Activated T-helper 17 cell treated with anti-CD3 and anti-CD28 coated beads, Interleukin-2, amount 50 U/mL, for 72 hours (primary cell): ENCODE measurements around the gene FSTL3. TPM values are rescaled to one million over a fixed set of nuclear protein-coding genes. Genes with fewer than 3 reads are reported as not detected.
"Not testable (repeated sequence)": the region's sequence is repeated elsewhere in the genome, so short reads cannot be mapped to it uniquely, and the experiment has no call there.

Experiments used
- ATAC-seq: fragments of 150-1000 bp; cut with Tn5 transposase; replicated peaks from 2 replicates; pipeline ENCODE4 v1.10.0; 2021; ENCODE audit warnings: mild to moderate bottlenecking, moderate library complexity
- H3K27ac Mint-ChIP-seq: one replicate; pipeline ENCODE4 v1.8.0; 2022; ENCODE audit warnings: mixed read lengths
- H3K27me3 Mint-ChIP-seq: one replicate; pipeline ENCODE4 v1.8.0; 2022; ENCODE audit warnings: mixed read lengths
- H3K36me3 Mint-ChIP-seq: one replicate; pipeline ENCODE4 v1.8.0; 2022; ENCODE audit warnings: low read depth, mild to moderate bottlenecking, mixed read lengths
- H3K4me1 Mint-ChIP-seq: one replicate; pipeline ENCODE4 v1.8.0; 2022; ENCODE audit warnings: mixed read lengths
- H3K4me3 Mint-ChIP-seq: one replicate; pipeline ENCODE4 v1.8.0; 2022; ENCODE audit warnings: mild to moderate bottlenecking, mixed read lengths
- H3K9me3 Mint-ChIP-seq: one replicate; pipeline ENCODE4 v1.8.0; 2022; ENCODE audit warnings: mixed read lengths
- total RNA-seq, 2 donors: library from RNA; stranded (reverse); gene quantifications; one replicate each; pipeline ENCODE4 v1.2.3, GENCODE V29; 2022

FSTL3 gene
- total RNA-seq, 2 donors from 2014 or later, result 7.0 to 9.1 TPM

DNA sequence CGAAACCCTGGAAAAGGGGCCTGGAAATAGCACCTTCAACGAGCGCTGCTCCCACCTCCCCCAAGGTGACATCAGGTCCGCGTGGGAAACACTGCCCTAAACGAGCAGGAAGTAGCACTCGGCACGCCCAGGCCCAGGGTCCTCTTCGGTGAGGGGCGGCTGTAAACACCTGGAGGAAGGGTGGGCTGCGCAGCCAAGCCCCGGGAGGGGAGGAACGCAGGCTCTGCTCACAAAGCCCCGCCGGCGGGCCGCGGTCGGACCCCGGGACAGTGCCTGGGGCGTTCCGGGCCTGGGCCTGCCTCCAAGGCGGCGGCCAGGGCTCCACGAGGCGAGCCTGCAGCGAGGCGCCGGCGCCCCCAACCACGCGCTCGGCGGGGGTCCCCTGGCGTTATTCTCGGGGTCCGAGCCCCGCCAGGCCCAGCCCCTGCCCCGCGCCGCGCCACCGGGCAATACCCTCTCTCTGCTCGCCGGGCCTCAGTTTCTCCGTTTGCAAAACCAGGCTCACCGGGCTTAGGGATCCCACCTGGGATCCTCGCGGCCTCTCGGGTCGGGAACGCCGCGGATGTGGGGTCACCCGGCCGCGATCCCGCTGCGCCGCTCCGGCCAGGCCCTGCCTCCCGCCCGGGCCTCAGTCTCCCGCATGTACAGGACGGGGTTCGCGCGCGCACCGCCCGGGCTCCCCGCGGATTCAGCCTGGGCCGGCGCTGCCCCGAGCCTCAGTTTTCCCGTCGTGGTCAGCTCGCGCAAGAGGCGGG is 13.8 kb upstream of the FSTL3 start:
- Mint-ChIP-seq H3K9me3 (no peaks in the 10 kb centered on the region), H3K27ac (peak overlapping the region; percentile 95), H3K4me3 (peak overlapping the region; percentile 98), H3K27me3 (no peaks in the 10 kb centered on the region), H3K36me3 (peaks cover 42% of the 10 kb centered on the region), H3K4me1 (peaks cover 6% of the 10 kb centered on the region)
- ATAC-seq, result peak; percentile 25

DNA sequence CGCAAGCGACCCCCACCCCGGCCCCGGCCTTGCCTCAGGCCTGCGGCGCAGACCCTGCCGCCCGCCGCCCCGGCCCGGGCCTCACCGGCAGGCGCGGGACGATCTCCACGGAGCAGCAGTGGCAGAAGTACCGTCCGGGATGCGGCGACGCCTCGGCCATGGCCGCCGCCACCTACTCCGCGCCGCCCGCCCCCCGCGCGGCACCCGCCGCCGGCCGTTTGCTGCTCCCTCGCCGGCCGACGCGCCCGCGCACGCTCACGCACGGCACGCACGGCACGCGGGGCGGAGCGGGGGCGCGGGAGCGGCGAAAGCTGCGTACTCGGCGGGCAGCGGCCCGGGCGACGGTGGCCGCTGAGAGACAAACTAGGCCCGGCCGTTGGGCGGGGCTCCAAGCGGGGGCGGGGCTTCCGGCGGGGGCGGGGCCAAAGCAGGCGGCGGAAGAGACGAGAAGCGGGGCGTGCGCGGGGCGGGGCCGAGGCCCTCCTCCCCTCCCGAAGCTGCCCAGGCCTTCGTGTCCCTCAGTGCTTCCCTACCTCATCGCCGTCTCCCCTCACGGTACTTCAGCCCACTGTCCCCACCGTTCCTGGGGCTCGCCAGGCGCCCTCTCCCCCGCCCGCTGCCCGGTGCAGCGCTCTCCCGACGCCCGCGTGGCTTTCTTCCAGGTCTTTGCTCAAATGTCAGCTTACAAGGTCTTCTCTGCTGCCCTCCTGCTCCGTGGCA is 13.1 kb upstream of the FSTL3 start, which contains the start of gene RNF126:
Gene RNF126 (minus strand): TSS at position 253 of the 720 bp plus-strand sequence. CDS start 93 bp downstream, at position 160.
- Mint-ChIP-seq H3K4me1 (peaks cover 6% of the 10 kb centered on the region), H3K27ac (peak within 1 kb of the TSS; percentile 95), H3K9me3 (no peaks in the 10 kb centered on the region), H3K4me3 (peak within 1 kb of the TSS; percentile 98), H3K27me3 (no peaks in the 10 kb centered on the region), H3K36me3 (peaks cover 38% of the 10 kb centered on the region)
- peak; percentile 52 for ATAC-seq

DNA sequence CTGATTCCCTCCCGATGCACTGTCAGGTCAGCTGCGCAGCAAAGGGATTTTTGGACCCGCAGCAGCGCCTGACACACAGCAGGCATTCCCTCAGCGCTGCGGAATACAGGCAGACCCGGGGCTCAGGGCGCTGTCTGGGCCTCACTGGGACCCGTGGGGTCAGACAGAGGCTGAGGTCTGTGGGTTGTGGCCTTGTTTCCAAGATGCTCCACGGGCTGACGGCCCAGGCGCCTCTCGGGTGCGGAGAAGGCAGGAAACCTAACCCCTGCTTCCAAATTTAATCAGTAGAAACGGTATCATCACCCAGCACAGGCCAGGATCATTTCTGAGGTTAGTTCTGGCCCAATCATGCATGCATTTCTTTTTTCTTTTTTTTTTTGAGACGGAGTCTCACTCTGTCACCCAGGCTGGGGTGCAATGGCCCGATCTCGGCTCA is 12.5 kb upstream of the FSTL3 start:
- Mint-ChIP-seq H3K4me3 (peak overlapping the region; percentile 79), H3K27ac (peak overlapping the region; percentile 71)
- ATAC-seq, result no peak

DNA sequence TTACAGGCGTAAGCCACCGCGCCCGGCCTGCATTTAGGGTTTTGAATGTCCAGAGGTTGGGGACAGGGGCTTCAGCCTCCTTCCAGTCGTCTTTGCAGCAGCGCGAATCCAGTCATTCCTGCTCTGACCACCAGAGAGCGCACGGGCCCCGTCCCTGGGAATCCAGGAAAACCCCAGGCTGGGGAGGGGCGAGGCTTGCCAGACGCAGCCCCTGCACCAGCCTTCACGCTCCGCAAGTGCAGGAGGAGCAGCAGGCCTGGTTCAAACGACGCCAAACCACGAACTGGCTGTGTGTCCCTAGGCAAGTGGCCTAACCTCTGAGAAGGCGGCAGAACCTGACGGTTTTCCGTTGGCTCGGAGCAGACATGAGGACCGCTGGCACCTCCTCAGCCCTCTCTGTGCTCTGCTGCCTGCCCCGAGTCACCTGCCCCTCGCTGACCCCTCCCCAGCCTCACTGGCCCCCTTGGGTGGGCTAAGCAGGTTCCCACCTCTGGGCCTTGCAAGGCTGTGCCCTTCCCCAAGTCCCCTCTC is 11.2 kb upstream of the FSTL3 start:
- ATAC-seq, result no peak
- no peaks in the 10 kb centered on the region for H3K27me3 Mint-ChIP-seq
- peaks cover 6% of the 10 kb centered on the region for H3K4me1 Mint-ChIP-seq
- H3K4me3 Mint-ChIP-seq, result peak overlapping the region; percentile 79
- no peaks in the 10 kb centered on the region for H3K9me3 Mint-ChIP-seq
- peak overlapping the region; percentile 71 for H3K27ac Mint-ChIP-seq
- peaks cover 22% of the 10 kb centered on the region for H3K36me3 Mint-ChIP-seq

More for the DNA sequence above, 12.5 kb upstream of the FSTL3 start:
- peaks cover 34% of the 10 kb centered on the region for H3K36me3 Mint-ChIP-seq
- no peaks in the 10 kb centered on the region for H3K9me3 Mint-ChIP-seq
- H3K4me1 Mint-ChIP-seq, result peaks cover 6% of the 10 kb centered on the region
- no peaks in the 10 kb centered on the region for H3K27me3 Mint-ChIP-seq

DNA sequence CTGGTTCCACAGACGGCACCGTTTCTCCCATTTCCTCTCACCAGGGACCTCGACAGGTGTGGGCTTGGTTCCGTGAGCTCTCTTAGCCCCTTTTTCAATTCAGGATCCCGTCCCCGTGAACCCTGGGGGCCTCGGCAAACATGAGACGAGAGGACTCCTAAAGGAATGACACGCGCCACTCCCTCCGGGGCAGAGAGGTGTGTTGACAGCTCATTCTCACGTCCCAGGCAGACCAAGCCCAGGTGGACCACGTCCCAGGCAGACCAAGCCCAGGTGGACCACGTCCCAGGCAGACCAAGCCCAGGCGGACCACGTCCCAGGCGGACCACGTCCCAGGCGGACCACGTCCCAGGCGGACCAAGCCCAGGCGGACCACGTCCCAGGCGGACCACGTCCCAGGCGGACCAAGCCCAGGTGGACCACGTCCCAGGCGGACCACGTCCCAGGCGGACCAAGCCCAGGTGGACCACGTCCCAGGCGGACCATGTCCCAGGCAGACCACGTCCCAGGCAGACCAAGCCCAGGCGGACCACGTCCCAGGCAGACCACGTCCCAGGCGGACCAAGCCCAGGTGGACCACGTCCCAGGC is 9.1 kb upstream of the FSTL3 start:
- H3K9me3 Mint-ChIP-seq, ATAC-seq, H3K4me3 Mint-ChIP-seq, H3K27me3 Mint-ChIP-seq, H3K4me1 Mint-ChIP-seq, H3K36me3 Mint-ChIP-seq, H3K27ac Mint-ChIP-seq: not testable (repeated sequence)

DNA sequence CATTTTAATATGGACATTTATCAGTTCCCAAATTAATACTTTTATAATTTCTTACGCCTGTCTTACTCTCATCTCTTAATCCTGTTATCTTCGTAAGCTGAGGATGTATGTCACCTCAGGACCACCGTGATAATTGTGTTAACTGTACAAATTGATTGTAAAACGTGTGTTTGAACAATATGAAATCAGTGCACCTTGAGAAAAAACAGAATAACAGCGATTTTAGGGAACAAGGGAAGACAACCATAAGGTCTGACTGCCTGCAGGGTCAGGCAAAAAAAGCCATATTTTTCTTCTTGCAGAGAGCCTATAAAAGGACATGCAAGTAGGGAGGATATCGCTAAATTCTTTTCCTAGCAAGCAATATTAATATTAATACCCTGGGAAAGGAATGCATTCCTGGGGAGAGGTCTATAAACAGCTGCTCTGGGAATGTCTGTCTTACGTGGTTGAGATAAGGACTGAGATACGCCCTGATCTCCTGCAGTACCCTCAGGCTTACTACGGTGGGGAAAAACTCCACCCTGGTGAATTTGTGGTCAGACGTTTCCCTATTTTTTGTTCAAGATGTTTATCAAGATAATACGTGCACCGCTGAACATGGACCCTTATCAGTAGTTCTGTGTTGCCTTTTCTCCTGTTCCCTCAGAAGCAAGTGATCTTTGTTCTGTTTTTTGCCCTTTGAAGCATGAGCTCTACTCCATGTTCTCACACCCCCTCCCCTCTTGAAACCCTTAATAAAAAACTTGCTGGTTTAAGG is 7.3 kb upstream of the FSTL3 start:
- not testable (repeated sequence) for H3K27me3 Mint-ChIP-seq, H3K36me3 Mint-ChIP-seq, H3K9me3 Mint-ChIP-seq, H3K4me3 Mint-ChIP-seq, ATAC-seq, H3K4me1 Mint-ChIP-seq, H3K27ac Mint-ChIP-seq

DNA sequence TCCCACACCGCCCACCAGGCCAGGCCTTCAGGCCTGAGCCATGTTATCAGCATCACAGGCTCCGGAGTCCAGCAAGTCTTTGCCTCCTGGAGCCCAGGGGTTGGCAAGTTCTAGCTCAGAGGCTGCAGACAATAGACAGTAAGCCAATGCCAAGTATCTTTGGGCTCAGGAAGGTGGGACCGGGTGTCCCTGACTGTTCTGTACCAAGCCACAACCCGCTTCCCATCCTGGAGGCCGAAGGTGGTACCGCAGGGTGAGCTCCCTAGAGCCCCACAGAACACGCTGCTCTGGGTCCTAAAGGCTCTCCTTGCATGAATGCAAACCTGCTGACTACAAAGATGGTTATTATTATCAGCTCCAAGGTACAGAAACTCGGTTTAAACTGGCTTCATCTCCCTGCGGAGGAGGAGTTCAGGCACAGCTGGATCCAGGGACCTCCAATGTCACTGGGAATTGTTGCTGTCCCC is 5.5 kb upstream of the FSTL3 start:
- ATAC-seq, result no peak

DNA sequence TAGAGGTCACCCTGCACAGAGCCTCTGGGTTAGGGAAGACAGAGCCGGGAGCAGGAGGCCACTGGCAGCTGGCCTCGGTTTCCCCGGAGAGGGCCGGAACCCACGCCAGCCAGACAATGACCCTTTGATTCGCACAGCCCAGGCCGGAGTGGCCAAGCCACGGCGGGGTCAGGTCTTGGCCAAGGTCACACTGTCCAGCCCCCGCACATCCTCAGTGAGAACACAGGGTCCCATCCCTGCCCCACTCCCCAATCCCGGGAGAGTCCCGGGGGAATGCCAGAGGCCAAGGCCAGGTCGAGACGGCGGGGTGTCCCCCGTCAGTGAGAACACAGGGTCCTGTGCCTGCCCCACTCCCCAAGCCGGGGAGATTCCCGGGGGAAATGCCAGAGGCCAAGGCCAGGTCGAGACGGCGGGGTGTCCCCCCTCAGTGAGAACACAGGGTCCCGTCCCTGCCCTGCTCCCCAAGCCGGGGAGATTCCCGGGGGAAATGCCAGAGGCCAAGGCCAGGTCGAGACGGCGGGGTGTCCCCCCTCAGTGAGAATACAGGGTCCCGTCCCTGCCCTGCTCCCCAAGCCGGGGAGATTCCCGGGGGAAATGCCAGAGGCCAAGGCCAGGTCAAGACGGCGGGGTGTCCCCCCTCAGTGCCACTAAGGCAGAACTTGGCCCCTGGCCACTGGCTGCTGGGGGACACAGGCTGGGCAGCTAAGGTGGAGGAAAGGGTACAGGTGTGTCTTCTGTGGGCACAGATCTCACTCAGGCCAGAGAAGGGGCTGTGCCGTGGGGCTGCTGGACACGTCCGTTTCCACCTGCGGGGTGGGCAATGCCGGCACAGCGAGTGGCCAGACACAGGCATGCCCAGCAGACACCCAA is 1.7 kb upstream of the FSTL3 start:
- Mint-ChIP-seq H3K36me3 (no peaks in the 10 kb centered on the region), H3K27me3 (peaks cover 8% of the 10 kb centered on the region), H3K27ac (no peak overlapping the region), H3K9me3 (no peaks in the 10 kb centered on the region), H3K4me1 (no peaks in the 10 kb centered on the region), H3K4me3 (no peak overlapping the region)
- ATAC-seq, result no peak

More for the DNA sequence above, 5.5 kb upstream of the FSTL3 start:
- H3K4me1 Mint-ChIP-seq, result no peaks in the 10 kb centered on the region
- no peak overlapping the region for H3K27ac Mint-ChIP-seq
- H3K9me3 Mint-ChIP-seq, result no peaks in the 10 kb centered on the region
- H3K4me3 Mint-ChIP-seq, result no peak overlapping the region
- H3K27me3 Mint-ChIP-seq, result peaks cover 8% of the 10 kb centered on the region
- H3K36me3 Mint-ChIP-seq, result no peaks in the 10 kb centered on the region

DNA sequence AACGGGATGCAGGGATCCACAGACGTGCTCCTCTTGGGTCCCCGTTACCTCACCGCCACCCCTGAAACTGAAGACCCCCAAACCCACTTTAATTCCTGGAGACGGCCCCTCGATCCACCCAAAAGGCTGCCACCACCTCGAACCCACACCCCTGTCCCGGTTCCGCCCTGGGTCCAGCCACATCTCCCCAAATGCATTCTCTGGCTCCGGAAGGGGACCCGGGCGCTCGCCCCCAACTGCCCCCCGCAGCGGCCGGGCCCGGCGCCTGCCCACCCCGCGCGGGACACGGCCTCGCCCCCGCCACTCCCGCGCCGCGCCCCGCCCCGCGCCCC is 219 bp upstream of the FSTL3 start:
- no peak overlapping the region for H3K27ac Mint-ChIP-seq
- H3K9me3 Mint-ChIP-seq, result no peaks in the 10 kb centered on the region
- no peaks in the 10 kb centered on the region for H3K4me1 Mint-ChIP-seq
- no peaks in the 10 kb centered on the region for H3K36me3 Mint-ChIP-seq
- ATAC-seq, result no peak
- H3K4me3 Mint-ChIP-seq, result no peak overlapping the region
- H3K27me3 Mint-ChIP-seq, result peaks cover 8% of the 10 kb centered on the region

DNA sequence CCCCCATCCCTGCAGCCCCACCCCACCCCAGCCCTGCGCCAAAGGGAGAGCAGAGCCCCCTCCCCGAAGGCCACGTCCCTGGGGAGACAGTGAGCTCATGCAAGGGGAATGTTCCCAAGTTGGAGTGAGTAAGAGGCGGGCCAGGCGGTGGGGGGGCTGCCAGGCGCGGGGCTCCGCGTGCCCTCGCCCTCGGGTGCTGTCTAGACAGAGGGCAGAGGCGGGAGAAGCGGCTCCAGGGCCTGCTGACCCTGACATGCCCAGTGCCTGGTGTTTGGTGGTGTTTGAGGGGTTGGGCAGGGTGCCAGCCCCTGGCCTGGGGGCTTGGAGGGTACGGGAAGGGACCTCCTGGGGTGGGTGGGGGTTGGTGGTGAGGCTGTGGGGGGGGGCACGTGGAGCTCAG is 1.0 kb downstream of the FSTL3 start:
- Mint-ChIP-seq H3K9me3 (no peaks in the 10 kb centered on the region), H3K27me3 (peaks cover 8% of the 10 kb centered on the region), H3K27ac (no peak overlapping the region), H3K4me1 (no peaks in the 10 kb centered on the region), H3K4me3 (no peak overlapping the region), H3K36me3 (no peaks in the 10 kb centered on the region)
- ATAC-seq, result no peak

DNA sequence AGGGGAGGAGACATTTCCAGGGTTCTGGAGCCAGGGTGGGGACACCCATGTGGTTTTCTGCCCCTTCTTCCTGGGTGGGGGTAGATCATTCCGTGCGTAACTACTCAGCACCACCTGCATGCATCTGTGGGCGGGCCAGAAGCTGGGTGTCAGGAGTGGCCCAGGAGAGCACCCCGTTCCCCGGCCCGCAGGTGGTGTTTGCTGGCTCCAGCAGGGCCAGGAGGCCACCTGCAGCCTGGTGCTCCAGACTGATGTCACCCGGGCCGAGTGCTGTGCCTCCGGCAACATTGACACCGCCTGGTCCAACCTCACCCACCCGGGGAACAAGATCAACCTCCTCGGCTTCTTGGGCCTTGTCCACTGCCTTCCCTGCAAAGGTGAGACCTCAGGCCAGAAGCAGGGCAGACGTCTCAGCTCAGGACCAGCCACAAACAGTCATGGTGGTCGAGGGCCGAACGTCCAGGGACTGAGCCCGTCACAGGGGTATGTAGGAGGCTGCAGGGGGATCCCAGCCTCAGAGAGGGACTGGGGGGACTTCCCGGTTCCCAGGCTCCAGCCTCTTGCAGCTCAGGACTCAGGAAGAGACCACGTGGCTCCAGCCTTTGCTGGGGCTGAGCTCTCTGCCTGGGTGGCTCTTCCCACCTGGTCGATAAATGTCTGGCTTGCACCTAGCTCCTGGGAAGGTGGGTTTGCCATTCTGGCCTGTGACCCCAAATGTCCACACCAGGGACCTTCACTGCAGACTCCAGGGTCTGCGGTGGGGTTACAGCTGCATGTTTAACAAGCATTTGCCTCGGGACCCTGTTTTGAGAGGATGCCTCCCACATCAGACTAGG is 1.6 kb downstream of the FSTL3 start:
- no peak overlapping the region for H3K4me3 Mint-ChIP-seq

DNA sequence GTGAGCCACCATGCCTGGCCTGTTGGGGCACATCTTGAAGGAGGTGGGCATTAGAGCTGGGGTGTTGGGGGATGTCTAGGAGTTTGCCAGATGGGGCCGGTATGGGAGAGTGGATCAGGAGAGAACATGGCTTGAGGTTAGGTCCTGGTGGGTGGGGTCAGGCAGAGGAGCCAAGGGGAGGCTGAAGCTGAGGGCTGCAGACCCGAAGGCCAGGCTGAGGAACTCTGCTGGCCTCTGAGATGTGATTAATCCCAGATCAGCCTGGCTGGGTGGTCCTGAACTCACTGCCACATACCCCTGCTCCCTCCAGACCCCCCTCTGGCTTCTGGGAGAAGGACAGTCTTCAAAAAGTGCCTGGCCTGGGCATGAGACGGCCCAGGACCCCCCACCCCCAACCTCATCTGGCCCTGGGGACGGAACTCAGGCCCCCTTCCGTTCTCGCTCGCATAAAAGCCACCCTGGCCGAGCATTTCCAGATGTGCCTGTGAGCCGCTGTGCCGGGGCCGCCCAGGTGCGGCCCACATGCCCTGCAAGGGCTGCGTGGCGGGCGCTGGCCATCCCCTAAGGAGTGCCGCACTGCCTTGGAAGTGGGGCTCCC is 2.7 kb downstream of the FSTL3 start:
- H3K4me1 Mint-ChIP-seq, result no peaks in the 10 kb centered on the region
- H3K36me3 Mint-ChIP-seq, result no peaks in the 10 kb centered on the region
- H3K4me3 Mint-ChIP-seq, result peak overlapping the region; percentile 53
- no peak for ATAC-seq
- no peak overlapping the region for H3K27ac Mint-ChIP-seq
- H3K27me3 Mint-ChIP-seq, result peaks cover 5% of the 10 kb centered on the region
- no peaks in the 10 kb centered on the region for H3K9me3 Mint-ChIP-seq

More for the DNA sequence above, 1.6 kb downstream of the FSTL3 start:
- H3K4me1 Mint-ChIP-seq, result no peaks in the 10 kb centered on the region
- no peaks in the 10 kb centered on the region for H3K36me3 Mint-ChIP-seq
- peaks cover 8% of the 10 kb centered on the region for H3K27me3 Mint-ChIP-seq
- ATAC-seq, result no peak
- no peaks in the 10 kb centered on the region for H3K9me3 Mint-ChIP-seq
- H3K27ac Mint-ChIP-seq, result no peak overlapping the region
